Activated CD8-positive, alpha-beta T cell treated with anti-CD3 and anti-CD28 coated beads for 36 hours (primary cell): ENCODE data around the gene NAPG. TPM values are rescaled to one million over a fixed set of nuclear protein-coding genes. Genes with fewer than 3 reads are reported as not detected.

Experiments used
- ATAC-seq: fragments of 200-7000 bp; cut with Tn5 transposase; one replicate; pipeline ENCODE4 v1.10.0; 2021; ENCODE audit warnings: mild to moderate bottlenecking, moderate library complexity
- CTCF ChIA-PET: fragments of 350-600 bp; sonication (Branson Sonifier 250); formaldehyde crosslinking; loops from one replicate; lab custom pipeline; 2021; ENCODE audit warnings: antibody characterized with exemption; lab: Charles Lee
- POLR2A ChIA-PET: fragments of 350-600 bp; sonication (Branson Sonifier 250); formaldehyde crosslinking; loops from one replicate; lab custom pipeline; 2021; ENCODE audit warnings: antibody characterized with exemption; lab: Charles Lee
- DNase-seq: peaks from one replicate; pipeline ENCODE4 v3.0.0-alpha.2; 2020
- H3K27ac Mint-ChIP-seq: one replicate; pipeline ENCODE4 v1.8.0; 2021; ENCODE audit warnings: mild to moderate bottlenecking, mixed read lengths
- H3K27me3 Mint-ChIP-seq: one replicate; pipeline ENCODE4 v1.8.0; 2021; ENCODE audit warnings: mixed read lengths
- H3K36me3 Mint-ChIP-seq: one replicate; pipeline ENCODE4 v1.8.0; 2021; ENCODE audit warnings: low read depth, mixed read lengths
- H3K4me1 Mint-ChIP-seq: one replicate; pipeline ENCODE4 v1.8.0; 2021; ENCODE audit warnings: low read depth, mixed read lengths
- H3K4me3 Mint-ChIP-seq: one replicate; pipeline ENCODE4 v1.8.0; 2021; ENCODE audit warnings: mild to moderate bottlenecking, moderate library complexity, mixed read lengths
- H3K9me3 Mint-ChIP-seq: one replicate; pipeline ENCODE4 v1.8.0; 2021; ENCODE audit warnings: mixed read lengths
- intact Hi-C: fragments of 100-400 bp; cut with micrococcal nuclease; formaldehyde crosslinking; loops from one replicate; pipeline ENCODE4 v1.10.0; 2022
- total RNA-seq, 2 experiments: library from RNA; stranded (reverse); gene quantifications; one replicate each; pipeline ENCODE4 v1.2.3, GENCODE V29; 2021
- TF ChIP-seq, protein P1 (sequence below): fragments of 200-600 bp; IDR thresholded peaks from one replicate; pipeline ENCODE4 v1.8.0; 2022; ENCODE audit warnings: antibody characterized with exemption, mild to moderate bottlenecking

Gene NAPG
- total RNA-seq, 2 experiments from 2014 or later: 27.5 to 29.7 TPM

DNA sequence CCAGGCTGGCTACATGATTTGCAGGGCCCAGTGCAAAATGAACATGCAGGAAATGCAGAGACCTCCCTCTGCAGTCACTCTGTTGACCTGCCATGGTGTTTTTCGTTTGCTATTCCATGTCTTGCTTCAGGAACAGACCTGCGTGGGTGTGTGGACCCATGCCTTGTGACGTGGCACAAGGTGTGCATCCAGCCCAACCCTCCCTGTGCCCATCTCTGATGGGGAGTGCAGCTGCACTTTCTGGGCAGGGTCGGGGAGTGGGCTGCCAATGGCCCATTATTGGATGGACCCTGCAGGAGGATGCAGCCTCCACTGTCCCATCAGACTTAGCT lies 33.1 kb downstream of the NAPG start:
- no peak overlapping the region for H3K27ac Mint-ChIP-seq
- H3K4me3 Mint-ChIP-seq: no peak overlapping the region
- H3K9me3 Mint-ChIP-seq: no peaks in the 10 kb centered on the region
- peaks cover 26% of the 10 kb centered on the region for H3K36me3 Mint-ChIP-seq
- no peak for ATAC-seq
- intact Hi-C loops: no loop called here
- H3K4me1 Mint-ChIP-seq: peaks cover 6% of the 10 kb centered on the region
- ChIA-PET CTCF (interaction anchor here (1.0 to 2.7 kb wide), 3 partner anchors 13 to 595 kb away, joined by 4 to 12 read pairs (median 5); no protein-coding TSS in a partner anchor), POLR2A (interaction anchor here (0.6 kb wide), 1 partner anchor 15 kb away, joined by 3 read pairs; no protein-coding TSS in a partner anchor)
- TF ChIP-seq, protein P1, sequence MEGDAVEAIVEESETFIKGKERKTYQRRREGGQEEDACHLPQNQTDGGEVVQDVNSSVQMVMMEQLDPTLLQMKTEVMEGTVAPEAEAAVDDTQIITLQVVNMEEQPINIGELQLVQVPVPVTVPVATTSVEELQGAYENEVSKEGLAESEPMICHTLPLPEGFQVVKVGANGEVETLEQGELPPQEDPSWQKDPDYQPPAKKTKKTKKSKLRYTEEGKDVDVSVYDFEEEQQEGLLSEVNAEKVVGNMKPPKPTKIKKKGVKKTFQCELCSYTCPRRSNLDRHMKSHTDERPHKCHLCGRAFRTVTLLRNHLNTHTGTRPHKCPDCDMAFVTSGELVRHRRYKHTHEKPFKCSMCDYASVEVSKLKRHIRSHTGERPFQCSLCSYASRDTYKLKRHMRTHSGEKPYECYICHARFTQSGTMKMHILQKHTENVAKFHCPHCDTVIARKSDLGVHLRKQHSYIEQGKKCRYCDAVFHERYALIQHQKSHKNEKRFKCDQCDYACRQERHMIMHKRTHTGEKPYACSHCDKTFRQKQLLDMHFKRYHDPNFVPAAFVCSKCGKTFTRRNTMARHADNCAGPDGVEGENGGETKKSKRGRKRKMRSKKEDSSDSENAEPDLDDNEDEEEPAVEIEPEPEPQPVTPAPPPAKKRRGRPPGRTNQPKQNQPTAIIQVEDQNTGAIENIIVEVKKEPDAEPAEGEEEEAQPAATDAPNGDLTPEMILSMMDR: no peak
- DNase-seq: no peak
- H3K27me3 Mint-ChIP-seq: no peaks in the 10 kb centered on the region

DNA sequence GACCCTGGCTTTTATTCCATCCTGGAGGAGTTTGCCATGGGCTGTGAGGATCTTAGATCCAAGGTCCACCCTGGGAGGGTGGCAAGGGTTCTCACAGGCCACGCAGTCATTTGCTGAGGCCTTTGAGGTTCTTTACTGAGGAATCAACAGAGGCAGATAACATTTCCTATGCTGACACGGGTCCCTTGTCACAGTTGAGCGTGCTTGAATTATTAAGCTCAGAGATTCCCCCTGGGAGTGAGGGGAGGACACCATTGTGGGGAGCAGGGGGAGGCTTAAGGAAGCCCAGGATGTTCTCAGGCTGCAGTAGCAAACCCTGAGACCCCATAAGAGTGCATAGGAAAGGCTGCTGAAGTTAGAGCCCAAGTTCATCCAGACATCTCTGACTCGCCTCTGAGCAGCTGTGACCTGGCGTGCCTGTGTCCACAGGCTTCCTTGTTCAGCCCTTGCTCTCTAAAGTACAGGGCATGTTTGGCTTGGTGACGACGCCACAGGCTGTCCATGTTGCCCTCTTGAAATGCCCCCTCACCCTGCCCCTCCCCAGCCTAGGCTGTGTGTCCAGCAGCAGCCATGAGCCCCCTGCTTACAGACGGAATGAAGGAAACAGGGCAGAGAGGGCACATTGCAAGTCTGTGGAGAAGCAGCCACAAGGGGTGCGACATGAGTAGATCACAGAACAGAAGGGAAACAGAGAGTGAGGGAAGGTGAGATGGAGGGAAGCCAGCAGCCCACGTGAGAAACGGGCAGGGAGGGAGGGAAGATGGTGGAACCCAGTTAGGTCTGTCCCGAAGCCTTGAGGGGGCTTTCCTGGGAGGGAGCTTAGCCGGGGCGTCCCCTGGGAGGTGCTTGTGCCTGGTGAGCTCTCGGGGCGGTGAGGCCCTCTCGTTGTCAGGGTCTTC lies 34.0 kb downstream of the NAPG start:
- DNase-seq (peak; percentile 36), ATAC-seq (peak; percentile 64)
- Mint-ChIP-seq H3K4me1 (peaks cover 6% of the 10 kb centered on the region), H3K4me3 (no peak overlapping the region), H3K27me3 (no peaks in the 10 kb centered on the region), H3K36me3 (peaks cover 20% of the 10 kb centered on the region), H3K9me3 (no peaks in the 10 kb centered on the region), H3K27ac (no peak overlapping the region)
- intact Hi-C loops: no loop called here
- TF ChIP-seq, protein P1: no peak
- CTCF ChIA-PET: interaction anchor here (0.6 to 2.7 kb wide), 23 partner anchors 9 to 998 kb away, joined by 3 to 14 read pairs (median 4); partner anchors contain the start of gene NAPG
- POLR2A ChIA-PET: no interaction called here

GRCh38 chr18:10560452-10561045 lies 34.7 kb downstream of the NAPG start:
- ChIA-PET CTCF (interaction anchor here (0.7 to 2.7 kb wide), 23 partner anchors 8 to 997 kb away, joined by 3 to 14 read pairs (median 4); partner anchors contain the start of gene NAPG), POLR2A (no interaction called here)
- ATAC-seq: peak; percentile 66
- no peak overlapping the region for H3K4me3 Mint-ChIP-seq
- no peaks in the 10 kb centered on the region for H3K9me3 Mint-ChIP-seq
- peak; percentile 82 for DNase-seq
- H3K36me3 Mint-ChIP-seq: peaks cover 15% of the 10 kb centered on the region
- H3K27ac Mint-ChIP-seq: no peak overlapping the region
- TF ChIP-seq, protein P1: peak; percentile 83
- peaks cover 6% of the 10 kb centered on the region for H3K4me1 Mint-ChIP-seq
- no peaks in the 10 kb centered on the region for H3K27me3 Mint-ChIP-seq
- intact Hi-C loops: no loop called here

- TF ChIP-seq, protein P1: no peak
- POLR2A ChIA-PET: interaction anchor here (0.5 kb wide), 1 partner anchor 1575 kb away, joined by 3 read pairs; no protein-coding TSS in a partner anchor
- no peak for ATAC-seq
- Mint-ChIP-seq H3K27ac (no peak overlapping the region), H3K4me1 (peaks cover 6% of the 10 kb centered on the region), H3K27me3 (no peaks in the 10 kb centered on the region), H3K4me3 (no peak overlapping the region), H3K36me3 (no peaks in the 10 kb centered on the region), H3K9me3 (no peaks in the 10 kb centered on the region)
- intact Hi-C loops: no loop called here
- CTCF ChIA-PET: no interaction called here
- DNase-seq: no peak
Observed at GRCh38 chr18:10562773-10563160, 36.9 kb downstream of the NAPG start.

DNA sequence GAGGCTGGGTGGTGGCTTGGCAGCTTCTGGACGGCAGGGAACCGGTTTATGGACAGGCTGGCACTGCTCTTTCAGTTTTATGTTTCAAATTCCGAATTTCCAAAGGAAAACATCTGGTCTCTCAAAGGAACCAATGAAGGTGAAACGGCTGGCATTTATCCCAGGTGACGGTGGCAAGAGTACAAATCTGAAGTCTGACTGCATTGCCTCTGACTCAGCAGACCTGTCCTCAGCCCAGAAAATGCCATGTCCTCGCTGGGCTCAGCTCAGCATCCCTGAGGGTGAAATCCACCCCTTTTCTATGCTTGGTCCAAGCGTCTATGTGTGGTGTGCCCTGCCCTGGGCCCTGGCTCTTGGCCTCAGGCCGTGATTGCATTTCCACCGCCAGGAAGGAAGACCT lies 38.1 kb downstream of the NAPG start:
- intact Hi-C loops: no loop called here
- Mint-ChIP-seq H3K27ac (no peak overlapping the region), H3K9me3 (no peaks in the 10 kb centered on the region), H3K27me3 (no peaks in the 10 kb centered on the region), H3K4me1 (peaks cover 6% of the 10 kb centered on the region), H3K4me3 (no peak overlapping the region), H3K36me3 (no peaks in the 10 kb centered on the region)
- ChIA-PET POLR2A (no interaction called here), CTCF (no interaction called here)
- ATAC-seq (no peak), DNase-seq (no peak)
- TF ChIP-seq, protein P1: no peak
